Neural progenitor cell (in vitro differentiated cells): ENCODE measurements around the gene EYS. TPM values are rescaled to one million over a fixed set of nuclear protein-coding genes. Genes with fewer than 3 reads are reported as not detected.

ENCODE experiments used
- DNase-seq: peaks from one replicate; pipeline ENCODE4 v3.0.0-alpha.2; 2016; ENCODE audit warnings: low spot score
- H2AFZ ChIP-seq: fragments of 200-600 bp; sonication (generic); replicated peaks from 2 replicates; pipeline ENCODE4 v1.6.1; 2016; ENCODE audit warnings: antibody characterized with exemption
- H3F3A ChIP-seq: fragments of 200-600 bp; sonication (generic); 2 replicates; pipeline ENCODE4 v1.6.1; 2016; ENCODE audit warnings: antibody characterized with exemption, low read depth
- H3K27ac ChIP-seq: fragments of 200-600 bp; sonication (generic); 2 replicates; pipeline ENCODE4 v1.5.1; 2016; ENCODE audit warnings: mild to moderate bottlenecking
- H3K27me3 ChIP-seq: fragments of 200-600 bp; sonication (generic); 2 replicates; pipeline ENCODE4 v1.6.1; 2016; ENCODE audit warnings: mild to moderate bottlenecking, moderate library complexity
- H3K36me3 ChIP-seq: fragments of 200-600 bp; sonication (generic); 2 replicates; pipeline ENCODE4 v1.5.1; 2016
- H3K4me1 ChIP-seq: fragments of 200-600 bp; sonication (generic); 2 replicates; pipeline ENCODE4 v1.6.1; 2016; ENCODE audit warnings: mixed run types
- H3K4me2 ChIP-seq: fragments of 200-600 bp; sonication (generic); 2 replicates; pipeline ENCODE4 v1.6.1; 2016
- H3K4me3 ChIP-seq: fragments of 200-600 bp; sonication (generic); 2 replicates; pipeline ENCODE4 v1.5.1; 2016
- H3K79me2 ChIP-seq: fragments of 200-600 bp; sonication (generic); 2 replicates; pipeline ENCODE4 v1.6.1; 2016; ENCODE audit warnings: low read depth
- H3K9ac ChIP-seq: fragments of 200-600 bp; sonication (generic); 2 replicates; pipeline ENCODE4 v1.6.1; 2016
- H3K9me3 ChIP-seq: fragments of 200-600 bp; sonication (generic); 2 replicates; pipeline ENCODE4 v1.5.1; 2016; ENCODE audit warnings: low read depth
- H4K20me1 ChIP-seq: fragments of 200-600 bp; sonication (generic); 2 replicates; pipeline ENCODE4 v1.6.1; 2016; ENCODE audit warnings: low read depth
- H3K27ac Mint-ChIP-seq: 3 replicates; pipeline ENCODE4 v1.8.0; 2021; ENCODE audit warnings: mixed read lengths
- H3K27me3 Mint-ChIP-seq: 2 replicates; pipeline ENCODE4 v1.8.0; 2022; ENCODE audit warnings: low read depth, mild to moderate bottlenecking, inconsistent platforms, moderate library complexity, mixed read lengths; ENCODE audit not compliant: insufficient read depth
- H3K36me3 Mint-ChIP-seq: 3 replicates; pipeline ENCODE4 v1.8.0; 2021; ENCODE audit warnings: mixed read lengths
- H3K4me1 Mint-ChIP-seq: 3 replicates; pipeline ENCODE4 v1.8.0; 2021; ENCODE audit warnings: mixed read lengths
- H3K4me3 Mint-ChIP-seq: 3 replicates; pipeline ENCODE4 v1.8.0; 2021; ENCODE audit warnings: mild to moderate bottlenecking, moderate library complexity, mixed read lengths
- H3K9me3 Mint-ChIP-seq: 3 replicates; pipeline ENCODE4 v1.8.0; 2020; ENCODE audit warnings: mixed read lengths
- CTCF ChIP-seq: fragments of 200-600 bp; sonication (generic); IDR thresholded peaks from 2 replicates; pipeline ENCODE4 v1.5.1; 2017; ENCODE audit warnings: antibody characterized with exemption, mild to moderate bottlenecking
- EZH2 ChIP-seq: fragments of 200-600 bp; sonication (generic); IDR thresholded peaks from 2 replicates; pipeline ENCODE4 v1.6.1; 2017; ENCODE audit warnings: antibody characterized with exemption, mild to moderate bottlenecking, moderate library complexity
- EZH2phosphoT487 ChIP-seq: fragments of 200-600 bp; sonication (generic); IDR thresholded peaks from 2 replicates; pipeline ENCODE4 v1.6.1; 2017; ENCODE audit warnings: antibody characterized with exemption
- total RNA-seq: library from RNA; depleted of rRNA; stranded (reverse); fragments of >200 nt; gene quantifications from 2 replicates; pipeline ENCODE4 v1.2.3, GENCODE V29; 2015; ENCODE audit warnings: low replicate concordance

EYS gene
- total RNA-seq, 1 donor from 2014 or later, result not detected

DNA sequence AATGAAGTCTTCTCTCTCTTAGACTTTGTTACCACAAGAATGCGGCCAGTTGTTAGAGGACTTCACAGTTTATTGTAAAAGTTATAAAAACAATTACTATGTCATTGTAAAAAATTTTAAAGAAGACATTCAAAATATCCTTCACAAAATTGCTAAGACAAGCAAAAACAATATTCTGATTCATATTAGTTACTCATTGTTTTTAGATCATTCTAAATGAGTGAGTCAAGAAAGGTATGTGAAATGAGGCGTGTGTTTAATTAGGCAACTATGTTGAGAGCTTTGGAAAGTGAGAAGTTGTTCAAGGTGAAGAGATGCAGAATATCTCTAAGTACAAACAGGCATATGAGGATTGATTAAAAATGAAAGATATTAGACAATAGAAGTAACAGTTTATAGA lies 875.3 kb downstream of the EYS start:
- Histone ChIP-seq H3K4me1 (no peaks in the 10 kb centered on the region), H3K79me2 (no peaks in the 10 kb centered on the region), H4K20me1 (no peaks in the 10 kb centered on the region), H3K27me3 (no peaks in the 10 kb centered on the region), H2AFZ (no peak overlapping the region), H3F3A (no peaks in the 10 kb centered on the region), H3K9me3 (no peaks in the 10 kb centered on the region), H3K36me3 (no peaks in the 10 kb centered on the region), H3K4me2 (no peak overlapping the region), H3K9ac (no peak overlapping the region), H3K27ac (no peak overlapping the region), H3K4me3 (no peak overlapping the region)
- H3K9me3 Mint-ChIP-seq, result no peaks in the 10 kb centered on the region
- H3K27ac Mint-ChIP-seq, result no peak overlapping the region
- no peaks in the 10 kb centered on the region for H3K27me3 Mint-ChIP-seq
- no peaks in the 10 kb centered on the region for H3K36me3 Mint-ChIP-seq
- no peak for DNase-seq
- H3K4me1 Mint-ChIP-seq, result peaks cover 3% of the 10 kb centered on the region
- TF ChIP-seq EZH2phosphoT487 (no peak), EZH2 (no peak), CTCF (no peak)
- no peak overlapping the region for H3K4me3 Mint-ChIP-seq

- no peaks in the 10 kb centered on the region for H3K27me3 ChIP-seq
- H3K4me3 Mint-ChIP-seq, result no peak overlapping the region
- no peak overlapping the region for H3K9ac ChIP-seq
- DNase-seq, result no peak
- H3K4me1 Mint-ChIP-seq, result no peaks in the 10 kb centered on the region
- no peaks in the 10 kb centered on the region for H3F3A ChIP-seq
- H3K4me1 ChIP-seq, result no peaks in the 10 kb centered on the region
- no peak overlapping the region for H3K27ac Mint-ChIP-seq
- no peak overlapping the region for H2AFZ ChIP-seq
- H4K20me1 ChIP-seq, result no peaks in the 10 kb centered on the region
- H3K4me3 ChIP-seq, result no peak overlapping the region
- H3K4me2 ChIP-seq, result no peak overlapping the region
- no peaks in the 10 kb centered on the region for H3K79me2 ChIP-seq
- H3K27me3 Mint-ChIP-seq, result no peaks in the 10 kb centered on the region
- H3K36me3 ChIP-seq, result no peaks in the 10 kb centered on the region
- no peak overlapping the region for H3K27ac ChIP-seq
- no peaks in the 10 kb centered on the region for H3K9me3 Mint-ChIP-seq
- H3K36me3 Mint-ChIP-seq, result no peaks in the 10 kb centered on the region
- H3K9me3 ChIP-seq, result no peaks in the 10 kb centered on the region
- TF ChIP-seq CTCF (no peak), EZH2 (no peak)
Measured at GRCh38 chr6:64817525-64817924, 889.5 kb downstream of the EYS start.

DNA sequence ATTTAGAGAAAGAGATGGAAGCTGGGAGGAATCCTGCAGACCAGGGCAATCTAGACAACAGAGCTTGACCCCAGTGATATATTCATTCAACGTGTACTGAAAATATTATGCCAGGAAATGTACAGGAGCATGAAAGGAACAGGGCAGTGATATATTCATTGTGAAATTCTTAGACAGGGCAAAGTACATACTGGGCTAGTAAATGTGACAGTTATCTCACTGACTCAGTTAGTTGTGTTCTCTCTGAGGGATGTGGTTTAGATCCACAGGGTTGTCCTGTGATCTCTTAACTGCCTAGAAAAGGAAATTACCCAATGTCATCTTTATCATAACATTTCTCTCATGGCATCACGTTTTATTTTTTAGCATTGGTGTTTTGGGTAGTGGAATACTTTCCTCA lies 891.3 kb downstream of the EYS start:
- Histone ChIP-seq H3K9ac (no peak overlapping the region), H2AFZ (no peak overlapping the region), H3K79me2 (no peaks in the 10 kb centered on the region), H4K20me1 (no peaks in the 10 kb centered on the region), H3F3A (no peaks in the 10 kb centered on the region), H3K4me1 (no peaks in the 10 kb centered on the region), H3K36me3 (no peaks in the 10 kb centered on the region), H3K27ac (no peak overlapping the region), H3K4me3 (no peak overlapping the region), H3K4me2 (no peak overlapping the region), H3K27me3 (no peaks in the 10 kb centered on the region), H3K9me3 (no peaks in the 10 kb centered on the region)
- DNase-seq, result no peak
- H3K27me3 Mint-ChIP-seq, result no peaks in the 10 kb centered on the region
- no peaks in the 10 kb centered on the region for H3K36me3 Mint-ChIP-seq
- no peak overlapping the region for H3K27ac Mint-ChIP-seq
- no peak for TF ChIP-seq EZH2phosphoT487
- TF ChIP-seq EZH2, result no peak
- no peak for TF ChIP-seq CTCF
- no peak overlapping the region for H3K4me3 Mint-ChIP-seq
- H3K9me3 Mint-ChIP-seq, result no peaks in the 10 kb centered on the region
- no peaks in the 10 kb centered on the region for H3K4me1 Mint-ChIP-seq

DNA sequence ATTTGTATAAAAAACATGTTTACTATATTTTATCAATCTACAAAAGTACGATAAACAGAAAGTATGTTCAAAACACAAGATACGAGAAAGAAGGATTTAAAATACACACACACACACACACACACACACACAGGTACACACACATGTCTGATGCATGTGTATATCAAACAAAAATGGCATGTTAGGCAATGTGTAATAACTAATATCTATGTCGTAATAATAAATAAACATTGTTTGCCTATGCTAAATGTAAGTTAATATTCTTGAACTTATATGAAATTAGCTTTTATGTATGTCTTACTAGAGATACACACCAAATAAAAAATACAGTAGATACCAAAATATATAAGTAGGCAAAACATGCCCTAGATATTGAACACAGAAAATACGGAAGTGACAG lies 894.9 kb downstream of the EYS start:
- Mint-ChIP-seq H3K36me3 (no peaks in the 10 kb centered on the region), H3K4me1 (no peaks in the 10 kb centered on the region), H3K4me3 (no peak overlapping the region), H3K27ac (no peak overlapping the region), H3K9me3 (no peaks in the 10 kb centered on the region), H3K27me3 (no peaks in the 10 kb centered on the region)
- Histone ChIP-seq H3K4me1 (no peaks in the 10 kb centered on the region), H3K4me2 (no peak overlapping the region), H3K27me3 (no peaks in the 10 kb centered on the region), H3K36me3 (no peaks in the 10 kb centered on the region), H3K9me3 (no peaks in the 10 kb centered on the region), H3K4me3 (no peak overlapping the region), H3K79me2 (no peaks in the 10 kb centered on the region), H4K20me1 (no peaks in the 10 kb centered on the region), H3K9ac (no peak overlapping the region), H3F3A (no peaks in the 10 kb centered on the region), H2AFZ (no peak overlapping the region), H3K27ac (no peak overlapping the region)
- TF ChIP-seq CTCF (no peak), EZH2 (no peak), EZH2phosphoT487 (no peak)
- no peak for DNase-seq
